OCI-LY7 (cell line): Measurements from ENCODE around the gene PCDHGA2. TPM values are rescaled to one million over a fixed set of nuclear protein-coding genes. Genes with fewer than 3 reads are reported as not detected.

Source experiments
- BruUV-seq: library from RNA; stranded (reverse); fragments of 400-500 nt; replicated peaks from 2 replicates; lab custom pipeline; 2021; lab: Mats Ljungman, UMichigan
- CTCF ChIA-PET: fragments of 300-600 bp; sonication (Branson Sonifier 250); formaldehyde crosslinking; loops from one replicate; lab custom pipeline; 2022; ENCODE audit warnings: antibody characterized with exemption; ENCODE audit not compliant: unreplicated experiment; lab: Charles Lee
- POLR2A ChIA-PET: fragments of 300-600 bp; sonication (Branson Sonifier 250); formaldehyde crosslinking; loops from one replicate; lab custom pipeline; 2022; ENCODE audit warnings: antibody characterized with exemption; lab: Charles Lee
- DNase-seq: peaks from one replicate; pipeline ENCODE4 v3.0.0-alpha.2; 2015; ENCODE audit warnings: low spot score
- H2AFZ ChIP-seq: fragments of 200-600 bp; sonication (generic), shearing (Covaris generic); 2 replicates; pipeline ENCODE4 v1.6.1; 2014; ENCODE audit warnings: mild to moderate bottlenecking, antibody characterized with exemption, low read length, moderate library complexity
- H3K27ac ChIP-seq: fragments of 200-600 bp; sonication (generic); 2 replicates; pipeline ENCODE4 v1.5.1; 2014; ENCODE audit warnings: mixed run types, low read depth, mild to moderate bottlenecking, moderate library complexity, low read length, inconsistent platforms; ENCODE audit not compliant: poor library complexity, severe bottlenecking
- H3K36me3 ChIP-seq: fragments of 200-600 bp; sonication (generic); 2 replicates; pipeline ENCODE4 v1.6.1; 2014; ENCODE audit warnings: mild to moderate bottlenecking, antibody characterized with exemption, low read length, moderate library complexity, mixed read lengths; ENCODE audit not compliant: insufficient read depth
- H3K4me1 ChIP-seq: fragments of 200-600 bp; sonication (generic); 2 replicates; pipeline ENCODE4 v1.5.1; 2014; ENCODE audit warnings: mild to moderate bottlenecking, low read length; ENCODE audit not compliant: insufficient read depth, poor library complexity, severe bottlenecking
- H3K4me2 ChIP-seq: fragments of 200-600 bp; sonication (generic); 2 replicates; pipeline ENCODE4 v1.6.1; 2014; ENCODE audit warnings: mild to moderate bottlenecking, low read length
- H3K4me3 ChIP-seq: fragments of 200-600 bp; sonication (generic); 2 replicates; pipeline ENCODE4 v1.5.1; 2014; ENCODE audit warnings: mild to moderate bottlenecking, low read depth, low read length; ENCODE audit not compliant: poor library complexity, severe bottlenecking
- H3K79me2 ChIP-seq: fragments of 200-600 bp; sonication (generic); 2 replicates; pipeline ENCODE4 v1.6.1; 2016; ENCODE audit warnings: low read depth, mild to moderate bottlenecking, low read length, moderate library complexity, mixed read lengths; ENCODE audit not compliant: insufficient read depth
- H3K9me2 ChIP-seq: fragments of 200-600 bp; sonication (generic); 2 replicates; pipeline ENCODE4 v1.6.1; 2016; ENCODE audit warnings: mild to moderate bottlenecking, low read length, mixed read lengths; ENCODE audit not compliant: insufficient read depth
- H3K9me3 ChIP-seq: fragments of 200-600 bp; sonication (generic); 2 replicates; pipeline ENCODE4 v1.6.1; 2014; ENCODE audit warnings: mild to moderate bottlenecking, mixed run types, low read length, mixed read lengths
- H4K20me1 ChIP-seq: fragments of 200-600 bp; sonication (generic); 2 replicates; pipeline ENCODE4 v1.6.1; 2014; ENCODE audit warnings: mild to moderate bottlenecking, antibody characterized with exemption, low read length, moderate library complexity, mixed read lengths; ENCODE audit not compliant: insufficient read depth
- CTCF ChIP-seq: fragments of 200-600 bp; sonication (generic); conservative IDR thresholded peaks from 2 replicates; pipeline ENCODE4 v1.5.1; 2014; ENCODE audit warnings: mild to moderate bottlenecking, antibody characterized with exemption, low read length, moderate library complexity, mixed read lengths
- EZH2phosphoT487 ChIP-seq: fragments of 200-600 bp; sonication (generic); IDR thresholded peaks from 2 replicates; pipeline ENCODE4 v1.6.1; 2018; ENCODE audit warnings: low read depth, borderline replicate concordance, mild to moderate bottlenecking, mixed run types, antibody characterized with exemption, low read length, moderate library complexity, mixed read lengths
- intact Hi-C: fragments of 100-400 bp; cut with micrococcal nuclease; formaldehyde crosslinking; loops from one replicate; pipeline ENCODE4 v1.10.0; 2022; ENCODE audit not compliant: unreplicated experiment
- total RNA-seq, 2 experiments: library from RNA; depleted of rRNA in 1 of 2; stranded (reverse); fragments of >200 nt in 1 of 2; shearing (Covaris generic) in 1 of 2; gene quantifications; 2 replicates each; pipeline ENCODE4 v1.2.3, GENCODE V29; 2014 to 2022

Gene PCDHGA2
- total RNA-seq, 2 experiments from 2014 or later: 0.19 to 0.74 TPM

- Histone ChIP-seq H3K27ac (no peak overlapping the region), H3K4me1 (peaks cover 25% of the 10 kb centered on the region), H3K9me2 (no peaks in the 10 kb centered on the region), H3K4me3 (no peak overlapping the region), H3K4me2 (no peak overlapping the region), H2AFZ (no peak overlapping the region), H4K20me1 (no peaks in the 10 kb centered on the region), H3K36me3 (no peaks in the 10 kb centered on the region; the same call in 1 of the 2 replicates), H3K9me3 (no peaks in the 10 kb centered on the region; the same call in 1 of the 2 replicates), H3K79me2 (peaks cover 7% of the 10 kb centered on the region; the same call in 1 of the 2 replicates)
- BruUV-seq: no TSS peak
- CTCF ChIA-PET: no interaction called here
- POLR2A ChIA-PET: no interaction called here
- TF ChIP-seq CTCF (no peak), EZH2phosphoT487 (no peak)
- intact Hi-C loops: loop anchor here (5.0 to 10.0 kb wide), 2 partner anchors 55 to 162 kb away; partner anchors contain the start of genes PCDHB10, PCDHB11 and PCDHGA10
- no peak for DNase-seq
Measured at GRCh38 chr5:141356950-141357349, 18.4 kb downstream of the PCDHGA2 start.

- Histone ChIP-seq H4K20me1 (no peaks in the 10 kb centered on the region), H2AFZ (peak within 1 kb of the TSS; percentile 63), H3K36me3 (peaks cover 15% of the 10 kb centered on the region), H3K79me2 (peaks cover 24% of the 10 kb centered on the region; the same call in 1 of the 2 replicates), H3K4me1 (peaks cover 42% of the 10 kb centered on the region), H3K27ac (peak within 1 kb of the TSS; percentile 21), H3K9me3 (no peaks in the 10 kb centered on the region; the same call in 1 of the 2 replicates), H3K9me2 (no peaks in the 10 kb centered on the region), H3K4me3 (peak within 1 kb of the TSS; percentile 65), H3K4me2 (peak within 1 kb of the TSS; percentile 70)
- ChIA-PET CTCF (interaction anchor here (0.6 to 1.2 kb wide), 4 partner anchors 10 to 198 kb away, joined by 3 to 7 read pairs (median 4); partner anchors contain the start of gene PCDHGB7), POLR2A (interaction anchor here (1.0 to 1.2 kb wide), 3 partner anchors 61 to 204 kb away, joined by 3 to 6 read pairs (median 3); partner anchors contain the start of gene PCDHGA11)
- DNase-seq: peak; percentile 85
- no peak for TF ChIP-seq EZH2phosphoT487
- peak; percentile 94 for TF ChIP-seq CTCF
- TSS peak; percentile 72 for BruUV-seq
- intact Hi-C loops: loop anchor here (1.0 to 10.0 kb wide), 4 partner anchors 52 to 204 kb away; partner anchors contain the start of genes PCDHB10, PCDHB11, PCDHGA10 and PCDHGC3
Measured at GRCh38 chr5:141359790-141360426, 21.3 kb downstream of the PCDHGA2 start, which contains the start of gene PCDHGB2. TSS of gene PCDHGB2 (plus strand) at chr5:141359994. CDS start at chr5:141360136, 142 bp downstream.
